ENCODE measurements around the gene PLET1.

- TF ChIP-seq CTCF (IDR thresholded peaks at IDR 0.05) (no peak), ZFX (IDR thresholded peaks at IDR 0.05; ENCODE audit: borderline replicate concordance) (no peak)
Observed at GRCh38 chr11:112268406-112268805, 7.7 kb upstream of the PLET1 start.

All from 22Rv1 (cell line).